MM.1S (cell line): ENCODE results near the gene PTRH1.

ENCODE experiments used
- DNase-seq: peaks from one replicate; pipeline ENCODE4 v3.0.0-alpha.2; 2015
- H2AFZ ChIP-seq: fragments of 300-600 bp; sonication (generic); 2 replicates; pipeline ENCODE4 v1.6.0; 2016; ENCODE audit warnings: antibody characterized with exemption, low read length
- H3F3A ChIP-seq: fragments of 300-600 bp; sonication (generic); 2 replicates; pipeline ENCODE4 v1.6.1; 2016; ENCODE audit warnings: mild to moderate bottlenecking, antibody characterized with exemption, low read length, moderate library complexity, mixed read lengths; ENCODE audit not compliant: insufficient read depth
- H3K27ac ChIP-seq: fragments of 300-600 bp; sonication (generic); 2 replicates; pipeline ENCODE4 v1.5.1; 2016; ENCODE audit warnings: mild to moderate bottlenecking, low read length
- H3K27me3 ChIP-seq: fragments of 300-600 bp; sonication (generic); replicated peaks from 2 replicates; pipeline ENCODE4 v1.6.0; 2016; ENCODE audit warnings: low read length; ENCODE audit not compliant: insufficient read depth
- H3K36me3 ChIP-seq: fragments of 300-600 bp; sonication (generic); replicated peaks from 2 replicates; pipeline ENCODE4 v1.6.1; 2016; ENCODE audit warnings: mild to moderate bottlenecking, low read length, mixed read lengths; ENCODE audit not compliant: insufficient read depth
- H3K4me1 ChIP-seq: fragments of 300-600 bp; sonication (generic); 2 replicates; pipeline ENCODE4 v1.6.1; 2016; ENCODE audit warnings: low read length, mixed read lengths
- H3K4me2 ChIP-seq: fragments of 300-600 bp; sonication (generic); 2 replicates; pipeline ENCODE4 v1.6.0; 2016; ENCODE audit warnings: low read depth, low read length
- H3K4me3 ChIP-seq: fragments of 300-600 bp; sonication (generic); 2 replicates; pipeline ENCODE4 v1.5.1; 2016; ENCODE audit warnings: low read length, mixed read lengths
- H3K79me2 ChIP-seq: fragments of 300-600 bp; sonication (generic); 2 replicates; pipeline ENCODE4 v1.6.1; 2016; ENCODE audit warnings: mixed run types, low read length, mixed read lengths
- H3K9ac ChIP-seq: fragments of 300-600 bp; sonication (generic); 2 replicates; pipeline ENCODE4 v1.6.1; 2016; ENCODE audit warnings: low read length, mixed read lengths
- H3K9me2 ChIP-seq: fragments of 300-600 bp; sonication (generic); replicated peaks from 2 replicates; pipeline ENCODE4 v1.6.1; 2016; ENCODE audit warnings: mild to moderate bottlenecking, low read length, mixed read lengths; ENCODE audit not compliant: insufficient read depth
- H3K9me3 ChIP-seq: fragments of 300-600 bp; sonication (generic); replicated peaks from 2 replicates; pipeline ENCODE4 v1.6.1; 2016; ENCODE audit warnings: mild to moderate bottlenecking, low read length, mixed read lengths; ENCODE audit not compliant: insufficient read depth
- H4K20me1 ChIP-seq: fragments of 300-600 bp; sonication (generic); 2 replicates; pipeline ENCODE4 v1.6.1; 2016; ENCODE audit warnings: mild to moderate bottlenecking, low read length, moderate library complexity, mixed read lengths; ENCODE audit not compliant: insufficient read depth
- EZH2 ChIP-seq: fragments of 300-600 bp; sonication (generic); optimal IDR thresholded peaks from 2 replicates; pipeline ENCODE3; 2017; ENCODE audit warnings: low read depth, mild to moderate bottlenecking, antibody characterized with exemption, low read length, mixed read lengths
- EZH2phosphoT487 ChIP-seq: fragments of 300-600 bp; sonication (generic); IDR thresholded peaks from 2 replicates; pipeline ENCODE4 v1.6.1; 2018; ENCODE audit warnings: antibody characterized with exemption, low read length
- TF ChIP-seq, protein P1 (sequence below): fragments of 300-600 bp; sonication (generic); IDR thresholded peaks from 2 replicates; pipeline ENCODE4 v1.5.1; 2016; ENCODE audit warnings: antibody characterized with exemption, low read length, mixed read lengths

The PTRH1 gene

DNA sequence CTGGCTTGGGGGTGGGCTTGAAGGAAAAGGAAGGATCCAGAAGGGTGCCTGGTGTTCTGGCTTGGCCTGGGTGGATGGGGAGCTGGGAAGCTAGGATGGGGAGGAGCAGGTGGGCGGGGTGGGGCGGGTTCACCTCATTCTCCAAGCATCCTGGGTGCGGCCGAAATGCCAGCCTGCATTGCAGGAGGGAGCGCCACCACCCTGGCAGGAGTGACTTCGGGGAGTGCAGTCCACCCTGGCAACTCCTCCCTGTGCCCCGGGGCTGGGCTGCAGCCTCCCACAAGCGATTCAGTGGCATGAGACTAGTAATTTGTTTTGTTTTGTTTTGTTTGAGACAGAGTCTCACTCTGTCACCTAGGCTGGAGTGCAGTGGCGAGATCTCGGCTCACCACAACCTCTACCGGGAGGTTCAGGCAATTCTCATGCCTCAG, 5.9 kb upstream of the PTRH1 start:
- no peaks in the 10 kb centered on the region for H3K79me2 ChIP-seq
- H3K9me3 ChIP-seq = no peaks in the 10 kb centered on the region
- no peak for DNase-seq
- H3F3A ChIP-seq = no peaks in the 10 kb centered on the region
- H4K20me1 ChIP-seq = no peaks in the 10 kb centered on the region
- H3K9me2 ChIP-seq = no peaks in the 10 kb centered on the region
- H3K27ac ChIP-seq = no peak overlapping the region
- TF ChIP-seq, protein P1, sequence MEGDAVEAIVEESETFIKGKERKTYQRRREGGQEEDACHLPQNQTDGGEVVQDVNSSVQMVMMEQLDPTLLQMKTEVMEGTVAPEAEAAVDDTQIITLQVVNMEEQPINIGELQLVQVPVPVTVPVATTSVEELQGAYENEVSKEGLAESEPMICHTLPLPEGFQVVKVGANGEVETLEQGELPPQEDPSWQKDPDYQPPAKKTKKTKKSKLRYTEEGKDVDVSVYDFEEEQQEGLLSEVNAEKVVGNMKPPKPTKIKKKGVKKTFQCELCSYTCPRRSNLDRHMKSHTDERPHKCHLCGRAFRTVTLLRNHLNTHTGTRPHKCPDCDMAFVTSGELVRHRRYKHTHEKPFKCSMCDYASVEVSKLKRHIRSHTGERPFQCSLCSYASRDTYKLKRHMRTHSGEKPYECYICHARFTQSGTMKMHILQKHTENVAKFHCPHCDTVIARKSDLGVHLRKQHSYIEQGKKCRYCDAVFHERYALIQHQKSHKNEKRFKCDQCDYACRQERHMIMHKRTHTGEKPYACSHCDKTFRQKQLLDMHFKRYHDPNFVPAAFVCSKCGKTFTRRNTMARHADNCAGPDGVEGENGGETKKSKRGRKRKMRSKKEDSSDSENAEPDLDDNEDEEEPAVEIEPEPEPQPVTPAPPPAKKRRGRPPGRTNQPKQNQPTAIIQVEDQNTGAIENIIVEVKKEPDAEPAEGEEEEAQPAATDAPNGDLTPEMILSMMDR = no peak
- TF ChIP-seq EZH2 (no peak), EZH2phosphoT487 (no peak)
- no peaks in the 10 kb centered on the region for H3K4me1 ChIP-seq
- no peak overlapping the region for H3K4me2 ChIP-seq
- H2AFZ ChIP-seq = no peak overlapping the region
- no peak overlapping the region for H3K9ac ChIP-seq
- peaks cover 8% of the 10 kb centered on the region; the same call in 1 of the 2 replicates for H3K27me3 ChIP-seq
- no peaks in the 10 kb centered on the region for H3K36me3 ChIP-seq
- no peak overlapping the region for H3K4me3 ChIP-seq

DNA sequence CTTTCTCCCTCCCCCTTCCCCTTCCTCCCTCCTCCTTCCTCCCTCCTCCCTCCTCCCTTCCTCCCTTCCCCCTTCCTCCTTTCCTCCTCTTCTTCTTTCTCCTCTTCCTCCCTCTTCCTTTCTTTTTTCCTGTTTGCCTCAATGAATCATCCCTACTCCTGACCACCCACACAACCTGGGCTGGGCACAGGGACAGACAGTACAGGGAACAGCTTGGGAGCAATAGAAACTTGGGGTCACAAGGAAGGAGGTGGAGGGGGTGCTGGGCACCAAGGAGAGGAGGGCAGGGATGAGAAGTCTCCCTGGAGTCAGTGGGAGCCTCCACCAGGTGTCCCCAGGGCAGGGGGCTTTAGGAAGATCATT, 5.4 kb upstream of the PTRH1 start:
- no peaks in the 10 kb centered on the region for H3K36me3 ChIP-seq
- H2AFZ ChIP-seq = no peak overlapping the region
- no peak overlapping the region for H3K4me2 ChIP-seq
- H3K9me2 ChIP-seq = no peaks in the 10 kb centered on the region
- H3K4me3 ChIP-seq = no peak overlapping the region
- no peaks in the 10 kb centered on the region for H3K79me2 ChIP-seq
- H3K27me3 ChIP-seq = peaks cover 8% of the 10 kb centered on the region; the same call in 1 of the 2 replicates
- no peaks in the 10 kb centered on the region for H4K20me1 ChIP-seq
- no peaks in the 10 kb centered on the region for H3F3A ChIP-seq
- H3K9ac ChIP-seq = no peak overlapping the region
- DNase-seq = no peak
- H3K27ac ChIP-seq = no peak overlapping the region
- H3K4me1 ChIP-seq = no peaks in the 10 kb centered on the region
- no peaks in the 10 kb centered on the region for H3K9me3 ChIP-seq
- TF ChIP-seq, protein P1 = no peak
- TF ChIP-seq EZH2 (no peak), EZH2phosphoT487 (no peak)

DNA sequence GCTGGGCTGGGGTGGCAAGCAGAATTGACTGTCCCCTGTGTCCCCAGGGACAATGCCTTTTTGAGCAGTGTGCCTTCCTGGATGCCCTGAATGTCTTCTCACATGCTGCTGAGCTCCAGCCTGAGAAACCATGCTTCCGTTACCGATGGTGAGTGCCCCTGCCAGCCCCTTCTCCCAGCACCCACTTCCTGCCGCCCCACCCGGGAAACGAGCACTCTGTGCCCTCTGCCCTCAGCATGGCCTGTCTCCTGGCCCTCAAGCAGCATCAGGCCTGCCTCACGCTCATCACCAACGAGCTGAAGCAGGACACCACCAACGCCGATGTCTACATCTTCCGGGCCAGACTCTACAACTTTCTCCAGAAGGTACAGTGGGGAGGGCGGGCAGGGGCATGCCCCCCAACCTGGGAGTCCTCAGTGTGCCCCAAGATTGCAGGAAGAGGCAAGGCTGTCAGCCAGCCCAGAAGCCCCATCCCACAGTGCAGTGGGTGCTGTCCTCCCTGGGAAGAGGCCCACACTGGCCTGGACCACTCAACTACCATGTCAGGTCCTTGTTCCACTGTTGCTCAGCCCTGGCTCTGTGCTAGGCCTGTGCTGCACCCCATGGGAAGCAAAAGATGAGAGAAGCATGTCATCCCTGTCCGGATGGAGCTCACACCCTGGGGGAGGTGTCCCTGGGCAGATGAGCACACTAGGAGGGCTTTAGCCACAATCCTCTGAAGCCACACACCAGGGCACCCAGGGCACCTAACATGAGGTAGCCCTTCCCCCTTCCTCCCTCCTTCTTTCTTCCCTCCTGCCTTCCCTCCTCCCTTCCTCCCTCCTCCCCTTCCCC, 4.8 kb upstream of the PTRH1 start:
- TF ChIP-seq EZH2phosphoT487 (no peak), EZH2 (no peak)
- TF ChIP-seq, protein P1 = no peak
- no peak overlapping the region for H3K4me3 ChIP-seq
- no peak for DNase-seq

More for the DNA sequence above, 4.8 kb upstream of the PTRH1 start:
- Histone ChIP-seq H3K9ac (no peak overlapping the region), H3K27me3 (peaks cover 8% of the 10 kb centered on the region; the same call in 1 of the 2 replicates), H3K4me2 (no peak overlapping the region), H3K9me2 (no peaks in the 10 kb centered on the region), H3K27ac (no peak overlapping the region), H3F3A (no peaks in the 10 kb centered on the region), H3K4me1 (no peaks in the 10 kb centered on the region), H4K20me1 (no peaks in the 10 kb centered on the region), H2AFZ (no peak overlapping the region), H3K36me3 (no peaks in the 10 kb centered on the region), H3K9me3 (no peaks in the 10 kb centered on the region), H3K79me2 (no peaks in the 10 kb centered on the region)
